Liver (tissue), 9 donors: ENCODE data around the gene CBFB. TPM values are rescaled to one million over a fixed set of nuclear protein-coding genes. Genes with fewer than 3 reads are reported as not detected.

Source experiments
- DNase-seq: peaks from one replicate; pipeline ENCODE4 v3.0.0-alpha.2; 2017; ENCODE audit warnings: low spot score
- H3K27ac ChIP-seq, 2 donors: one replicate each; pipeline ENCODE4 v1.7.0; 2013; ENCODE audit warnings: inconsistent platforms in 2 of 2, low read length in 2 of 2, control low read depth in 1 of 2, low read depth in 1 of 2, mild to moderate bottlenecking in 1 of 2
- H3K27me3 ChIP-seq, 4 donors: one replicate each; pipeline versions ENCODE4 v1.6.1 to v1.7.0; 2013; ENCODE audit warnings: low read length in 3 of 4, inconsistent platforms in 1 of 4, mild to moderate bottlenecking in 1 of 4, moderate library complexity in 1 of 4; ENCODE audit not compliant: control insufficient read depth in 4 of 4, insufficient read depth in 4 of 4
- H3K36me3 ChIP-seq, 4 donors: one replicate each; pipeline versions ENCODE4 v1.6.1 to v1.7.0; 2013; ENCODE audit warnings: low read length in 3 of 4, mild to moderate bottlenecking in 3 of 4, low read depth in 1 of 4, moderate library complexity in 1 of 4; ENCODE audit not compliant: control insufficient read depth in 4 of 4, insufficient read depth in 3 of 4
- H3K4me1 ChIP-seq, 4 donors: one replicate each; pipeline versions ENCODE4 v1.6.1 to v1.7.0; 2013; ENCODE audit warnings: low read length in 3 of 4, mild to moderate bottlenecking in 3 of 4, moderate library complexity in 1 of 4; ENCODE audit not compliant: control insufficient read depth in 4 of 4, insufficient read depth in 4 of 4
- H3K4me3 ChIP-seq, 3 donors: one replicate each; pipeline versions ENCODE4 v1.6.1 to v1.7.0; 2013; ENCODE audit warnings: low read length in 3 of 3, control low read depth in 1 of 3, low read depth in 1 of 3, mild to moderate bottlenecking in 1 of 3
- H3K9ac ChIP-seq, 2 donors: one replicate each; pipeline ENCODE4 v1.7.0; 2013; ENCODE audit warnings: low read length in 2 of 2, mild to moderate bottlenecking in 2 of 2, moderate library complexity in 2 of 2, control low read depth in 1 of 2, low read depth in 1 of 2
- H3K9me3 ChIP-seq, 4 donors: one replicate each; pipeline versions ENCODE4 v1.6.1 to v1.7.0; 2013; ENCODE audit warnings: low read length in 3 of 4; ENCODE audit not compliant: control insufficient read depth in 4 of 4
- EGR1 ChIP-seq, 2 donors: IDR thresholded peaks; 2 replicates each; pipeline ENCODE4 v1.6.1; 2016 to 2018; ENCODE audit warnings: antibody characterized with exemption in 2 of 2, low read depth in 2 of 2
- FOXA1 ChIP-seq: IDR thresholded peaks from 2 replicates; pipeline ENCODE4 v1.6.1; 2016; ENCODE audit warnings: antibody characterized with exemption
- FOXA2 ChIP-seq: IDR thresholded peaks from 2 replicates; pipeline ENCODE4 v1.6.1; 2016; ENCODE audit warnings: antibody characterized with exemption
- GABPA ChIP-seq, 2 donors: IDR thresholded peaks in 1 of 2; conservative IDR thresholded peaks in 1 of 2; 2 replicates each; pipeline ENCODE4 v1.6.1; 2016; ENCODE audit warnings: antibody characterized with exemption in 2 of 2, mild to moderate bottlenecking in 1 of 2, moderate library complexity in 1 of 2
- HNF4A ChIP-seq, 2 donors: conservative IDR thresholded peaks; 2 replicates each; pipeline ENCODE4 v1.6.1; 2016; ENCODE audit warnings: antibody characterized with exemption in 2 of 2, mild to moderate bottlenecking in 2 of 2
- HNF4G ChIP-seq: IDR thresholded peaks from 2 replicates; pipeline ENCODE4 v1.6.1; 2016; ENCODE audit warnings: antibody characterized with exemption
- JUND ChIP-seq, 2 donors: IDR thresholded peaks; 2 replicates each; pipeline ENCODE4 v1.6.1; 2016; ENCODE audit warnings: antibody characterized with exemption in 2 of 2
- MAX ChIP-seq: IDR thresholded peaks from 2 replicates; pipeline ENCODE4 v1.6.1; 2016; ENCODE audit warnings: antibody characterized with exemption
- NR2F2 ChIP-seq: IDR thresholded peaks from 2 replicates; pipeline ENCODE4 v1.6.1; 2016; ENCODE audit warnings: antibody characterized with exemption
- RAD21 ChIP-seq, 2 donors: IDR thresholded peaks; 2 replicates each; pipeline ENCODE4 v1.6.1; 2016; ENCODE audit warnings: antibody characterized with exemption in 2 of 2, mild to moderate bottlenecking in 2 of 2
- SP1 ChIP-seq: IDR thresholded peaks from 2 replicates; pipeline ENCODE4 v1.6.1; 2018; ENCODE audit warnings: antibody characterized with exemption, mild to moderate bottlenecking
- TAF1 ChIP-seq: conservative IDR thresholded peaks from 2 replicates; pipeline ENCODE4 v1.6.1; 2016; ENCODE audit warnings: antibody characterized with exemption, mild to moderate bottlenecking
- YY1 ChIP-seq: IDR thresholded peaks from 2 replicates; pipeline ENCODE4 v1.6.1; 2016; ENCODE audit warnings: antibody characterized with exemption, mild to moderate bottlenecking
- ZBTB33 ChIP-seq: IDR thresholded peaks from 2 replicates; pipeline ENCODE4 v1.6.1; 2016; ENCODE audit warnings: antibody characterized with exemption
- WGBS: extraction: QIAGEN DNeasy Blood & Tissue Kit; methylation state at CpG from one replicate; pipeline ENCODE4 v1.1.7; 2013; 5-methylcytosine and 5-hydroxymethylcytosine counted together
- polyA plus RNA-seq, 2 donors: library from polyadenylated mRNA; stranded (reverse) in 1 of 2; unstranded in 1 of 2; fragments of 200-250 nt in 1 of 2; fragments of >200 nt in 1 of 2; fragmentation: Nextera tagmentation in 1 of 2; extraction: Ambion mirVana in 1 of 2; gene quantifications; one replicate each; pipeline versions ENCODE4 v1.2.1 to v1.2.3, GENCODE V29; 2013 to 2015
- total RNA-seq, 2 donors: library from RNA; depleted of rRNA; stranded (reverse); fragments of >200 nt; gene quantifications; one replicate each; pipeline ENCODE4 v1.2.3, GENCODE V29; 2014
- TF ChIP-seq, protein P1 (sequence below): IDR thresholded peaks from 2 replicates; pipeline ENCODE4 v1.6.1; 2016; ENCODE audit warnings: antibody characterized with exemption, mild to moderate bottlenecking
- TF ChIP-seq, protein P2 (sequence below): fragments of 150-350 bp; IDR thresholded peaks from 2 replicates; pipeline ENCODE4 v1.5.1; 2017; ENCODE audit warnings: improper control_type of control experiment, low read depth, low read length; ENCODE audit not compliant: missing input control
- TF ChIP-seq, protein P3 (sequence below): IDR thresholded peaks from 2 replicates; pipeline ENCODE4 v1.6.1; 2016; ENCODE audit warnings: antibody characterized with exemption
- donor health status: healthy.
- donor health status: healthy.
- donor health status: healthy.
- donor health status: healthy.
- donor health status: healthy.

Gene CBFB
- total and polyA plus RNA-seq, 4 donors, result 6.8 to 19.3 (median 11.2) TPM

- TF ChIP-seq HNF4G (no peak), FOXA2 (no peak), YY1 (no peak)
Observed at GRCh38 chr16:67021321-67021720, 7.6 kb upstream of the CBFB start (continued).

DNA sequence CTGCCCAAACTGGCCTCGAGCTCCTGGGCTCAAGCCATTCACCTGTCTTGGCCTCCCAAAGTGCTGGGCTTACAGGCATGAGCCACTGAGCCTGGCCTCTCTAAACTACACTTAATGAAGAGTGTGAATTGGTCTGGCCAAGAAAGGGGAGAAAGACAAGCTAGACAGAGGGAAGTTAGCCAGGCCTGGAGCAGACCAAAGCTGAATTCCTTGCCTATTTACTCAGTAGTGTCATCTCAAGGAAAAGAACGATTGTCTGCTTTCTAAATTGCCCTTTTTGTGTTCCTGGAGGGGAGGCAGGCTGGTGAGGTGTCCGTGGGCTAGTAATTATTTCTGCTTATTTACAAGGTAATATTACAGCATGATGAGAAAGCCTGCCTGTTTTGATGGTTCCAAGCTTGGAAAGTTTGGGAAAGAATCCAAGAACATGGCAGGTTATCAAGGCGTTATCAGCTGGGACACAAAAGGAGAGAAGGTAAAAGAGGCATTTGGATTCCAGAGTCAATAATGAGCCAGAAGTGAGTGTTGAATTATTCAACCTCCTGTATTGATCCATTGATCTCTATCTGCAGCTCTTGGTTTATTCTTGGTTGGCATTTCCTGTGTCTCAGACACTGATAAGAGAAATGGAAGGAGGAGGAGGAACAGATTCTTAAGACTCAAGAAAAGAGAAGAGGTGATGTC lies 6.3 kb upstream of the CBFB start:
- DNase-seq, result no peak
- H3K27me3 ChIP-seq, result no peaks in the 10 kb centered on the region
- H3K36me3 ChIP-seq, result no peaks in the 10 kb centered on the region
- no peaks in the 10 kb centered on the region for H3K9me3 ChIP-seq
- 56% methylated on average over 4 of the region's 4 CpGs for WGBS
- H3K9ac ChIP-seq, result no peak overlapping the region
- H3K4me3 ChIP-seq, result no peak overlapping the region
- no peak overlapping the region for H3K27ac ChIP-seq
- TF ChIP-seq ZBTB33, result no peak
- no peak for TF ChIP-seq SP1
- TF ChIP-seq YY1, result peak; percentile 15
- TF ChIP-seq FOXA1, result no peak
- no peak for TF ChIP-seq GABPA (IDR thresholded peaks at IDR 0.05 in 1 of 2, conservative IDR thresholded peaks at IDR 0.05 in 1 of 2)
- no peak for TF ChIP-seq EGR1 (IDR thresholded peaks at IDR 0.05; ENCODE audit: low read depth in 2 of 2)
- H3K4me1 ChIP-seq, result no peaks in the 10 kb centered on the region

DNA sequence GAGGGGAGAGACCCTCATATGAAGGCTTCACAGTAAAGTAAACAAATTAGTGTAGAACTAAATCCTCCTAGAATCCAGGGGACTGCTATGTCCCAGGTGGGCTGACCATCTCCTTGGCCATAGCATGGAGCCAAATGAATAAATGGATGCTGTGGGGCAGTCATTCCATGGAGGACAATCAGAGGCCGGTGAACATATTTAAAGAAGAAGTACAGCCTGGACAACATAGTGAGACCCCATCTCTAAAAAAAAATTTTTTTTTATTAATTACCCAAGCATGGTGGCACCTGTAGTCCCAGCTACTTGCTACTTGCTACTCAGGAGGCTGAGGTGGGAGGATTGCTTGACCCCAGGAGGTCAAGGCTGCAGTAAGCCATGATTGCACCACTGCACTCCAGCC lies 5.3 kb upstream of the CBFB start:
- H3K4me1 ChIP-seq, result peaks cover 2 to 6% (median 4%) of the 10 kb centered on the region in 4 donors
- 93% methylated on average over 1 of the region's 1 CpG for whole genome bisulfite sequencing
- H3K9me3 ChIP-seq, result no peaks in the 10 kb centered on the region
- DNase-seq, result no peak
- no peaks in the 10 kb centered on the region for H3K27me3 ChIP-seq
- no peaks in the 10 kb centered on the region for H3K36me3 ChIP-seq
- H3K4me3 ChIP-seq, result no peak overlapping the region
- H3K9ac ChIP-seq, result no peak overlapping the region
- H3K27ac ChIP-seq, result no peak overlapping the region
- TF ChIP-seq GABPA (IDR thresholded peaks at IDR 0.05 in 1 of 2, conservative IDR thresholded peaks at IDR 0.05 in 1 of 2), result no peak
- TF ChIP-seq NR2F2, result no peak
- TF ChIP-seq HNF4A (conservative IDR thresholded peaks at IDR 0.05), result no peak
- TF ChIP-seq TAF1, result no peak
- no peak for TF ChIP-seq RAD21 (IDR thresholded peaks at IDR 0.05)
- TF ChIP-seq FOXA1, result no peak
- no peak for TF ChIP-seq FOXA2
- TF ChIP-seq, protein P1, sequence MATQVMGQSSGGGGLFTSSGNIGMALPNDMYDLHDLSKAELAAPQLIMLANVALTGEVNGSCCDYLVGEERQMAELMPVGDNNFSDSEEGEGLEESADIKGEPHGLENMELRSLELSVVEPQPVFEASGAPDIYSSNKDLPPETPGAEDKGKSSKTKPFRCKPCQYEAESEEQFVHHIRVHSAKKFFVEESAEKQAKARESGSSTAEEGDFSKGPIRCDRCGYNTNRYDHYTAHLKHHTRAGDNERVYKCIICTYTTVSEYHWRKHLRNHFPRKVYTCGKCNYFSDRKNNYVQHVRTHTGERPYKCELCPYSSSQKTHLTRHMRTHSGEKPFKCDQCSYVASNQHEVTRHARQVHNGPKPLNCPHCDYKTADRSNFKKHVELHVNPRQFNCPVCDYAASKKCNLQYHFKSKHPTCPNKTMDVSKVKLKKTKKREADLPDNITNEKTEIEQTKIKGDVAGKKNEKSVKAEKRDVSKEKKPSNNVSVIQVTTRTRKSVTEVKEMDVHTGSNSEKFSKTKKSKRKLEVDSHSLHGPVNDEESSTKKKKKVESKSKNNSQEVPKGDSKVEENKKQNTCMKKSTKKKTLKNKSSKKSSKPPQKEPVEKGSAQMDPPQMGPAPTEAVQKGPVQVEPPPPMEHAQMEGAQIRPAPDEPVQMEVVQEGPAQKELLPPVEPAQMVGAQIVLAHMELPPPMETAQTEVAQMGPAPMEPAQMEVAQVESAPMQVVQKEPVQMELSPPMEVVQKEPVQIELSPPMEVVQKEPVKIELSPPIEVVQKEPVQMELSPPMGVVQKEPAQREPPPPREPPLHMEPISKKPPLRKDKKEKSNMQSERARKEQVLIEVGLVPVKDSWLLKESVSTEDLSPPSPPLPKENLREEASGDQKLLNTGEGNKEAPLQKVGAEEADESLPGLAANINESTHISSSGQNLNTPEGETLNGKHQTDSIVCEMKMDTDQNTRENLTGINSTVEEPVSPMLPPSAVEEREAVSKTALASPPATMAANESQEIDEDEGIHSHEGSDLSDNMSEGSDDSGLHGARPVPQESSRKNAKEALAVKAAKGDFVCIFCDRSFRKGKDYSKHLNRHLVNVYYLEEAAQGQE, result no peak
- no peak for TF ChIP-seq JUND (IDR thresholded peaks at IDR 0.05)
- no peak for TF ChIP-seq EGR1 (IDR thresholded peaks at IDR 0.05; ENCODE audit: low read depth in 2 of 2)
- TF ChIP-seq, protein P2, sequence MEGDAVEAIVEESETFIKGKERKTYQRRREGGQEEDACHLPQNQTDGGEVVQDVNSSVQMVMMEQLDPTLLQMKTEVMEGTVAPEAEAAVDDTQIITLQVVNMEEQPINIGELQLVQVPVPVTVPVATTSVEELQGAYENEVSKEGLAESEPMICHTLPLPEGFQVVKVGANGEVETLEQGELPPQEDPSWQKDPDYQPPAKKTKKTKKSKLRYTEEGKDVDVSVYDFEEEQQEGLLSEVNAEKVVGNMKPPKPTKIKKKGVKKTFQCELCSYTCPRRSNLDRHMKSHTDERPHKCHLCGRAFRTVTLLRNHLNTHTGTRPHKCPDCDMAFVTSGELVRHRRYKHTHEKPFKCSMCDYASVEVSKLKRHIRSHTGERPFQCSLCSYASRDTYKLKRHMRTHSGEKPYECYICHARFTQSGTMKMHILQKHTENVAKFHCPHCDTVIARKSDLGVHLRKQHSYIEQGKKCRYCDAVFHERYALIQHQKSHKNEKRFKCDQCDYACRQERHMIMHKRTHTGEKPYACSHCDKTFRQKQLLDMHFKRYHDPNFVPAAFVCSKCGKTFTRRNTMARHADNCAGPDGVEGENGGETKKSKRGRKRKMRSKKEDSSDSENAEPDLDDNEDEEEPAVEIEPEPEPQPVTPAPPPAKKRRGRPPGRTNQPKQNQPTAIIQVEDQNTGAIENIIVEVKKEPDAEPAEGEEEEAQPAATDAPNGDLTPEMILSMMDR, result no peak
- TF ChIP-seq HNF4G, result no peak
- TF ChIP-seq, protein P3, sequence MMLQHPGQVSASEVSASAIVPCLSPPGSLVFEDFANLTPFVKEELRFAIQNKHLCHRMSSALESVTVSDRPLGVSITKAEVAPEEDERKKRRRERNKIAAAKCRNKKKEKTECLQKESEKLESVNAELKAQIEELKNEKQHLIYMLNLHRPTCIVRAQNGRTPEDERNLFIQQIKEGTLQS, result no peak
- no peak for TF ChIP-seq YY1
- TF ChIP-seq ZBTB33, result no peak
- TF ChIP-seq MAX, result no peak
